ENCODE data around the gene FLT3. TPM values are rescaled to one million over a fixed set of nuclear protein-coding genes. Genes with fewer than 3 reads are reported as not detected.

FLT3 gene
- total RNA-seq, 2 experiments from 2014 or later: 0.39 to 0.55 TPM

DNA sequence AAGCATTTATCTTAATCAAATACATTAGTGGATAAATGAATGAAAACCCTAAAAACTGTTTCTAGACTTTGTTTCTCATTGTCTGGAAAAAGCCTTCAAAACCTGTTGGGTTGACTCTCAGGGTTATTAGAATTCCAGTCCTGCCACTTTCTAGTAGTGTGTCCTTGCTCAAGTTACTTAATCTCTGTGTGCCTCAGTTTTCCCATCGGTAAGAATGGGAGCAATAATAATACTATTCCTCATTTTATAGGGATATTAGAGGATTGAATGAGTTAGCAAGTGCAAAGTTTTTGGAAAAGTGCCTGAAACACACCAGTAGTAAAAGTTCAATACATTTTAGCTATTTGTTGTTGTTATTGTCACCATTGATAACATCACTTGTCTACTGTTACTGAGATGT is 114.8 kb downstream of the FLT3 start:
- no peaks in the 10 kb centered on the region for H3K4me1 ChIP-seq (ENCODE audit: insufficient read depth, low read length)
- TF ChIP-seq, protein P1, sequence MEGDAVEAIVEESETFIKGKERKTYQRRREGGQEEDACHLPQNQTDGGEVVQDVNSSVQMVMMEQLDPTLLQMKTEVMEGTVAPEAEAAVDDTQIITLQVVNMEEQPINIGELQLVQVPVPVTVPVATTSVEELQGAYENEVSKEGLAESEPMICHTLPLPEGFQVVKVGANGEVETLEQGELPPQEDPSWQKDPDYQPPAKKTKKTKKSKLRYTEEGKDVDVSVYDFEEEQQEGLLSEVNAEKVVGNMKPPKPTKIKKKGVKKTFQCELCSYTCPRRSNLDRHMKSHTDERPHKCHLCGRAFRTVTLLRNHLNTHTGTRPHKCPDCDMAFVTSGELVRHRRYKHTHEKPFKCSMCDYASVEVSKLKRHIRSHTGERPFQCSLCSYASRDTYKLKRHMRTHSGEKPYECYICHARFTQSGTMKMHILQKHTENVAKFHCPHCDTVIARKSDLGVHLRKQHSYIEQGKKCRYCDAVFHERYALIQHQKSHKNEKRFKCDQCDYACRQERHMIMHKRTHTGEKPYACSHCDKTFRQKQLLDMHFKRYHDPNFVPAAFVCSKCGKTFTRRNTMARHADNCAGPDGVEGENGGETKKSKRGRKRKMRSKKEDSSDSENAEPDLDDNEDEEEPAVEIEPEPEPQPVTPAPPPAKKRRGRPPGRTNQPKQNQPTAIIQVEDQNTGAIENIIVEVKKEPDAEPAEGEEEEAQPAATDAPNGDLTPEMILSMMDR (IDR thresholded peaks at IDR 0.05): no peak
- peaks cover 60% of the 10 kb centered on the region for H3K27me3 Mint-ChIP-seq
- ATAC-seq (ENCODE audit: poor library complexity) (no peak), DNase-seq (no peak)
- no peaks in the 10 kb centered on the region for H3K36me3 Mint-ChIP-seq (ENCODE audit: low read depth)
- H3K27ac ChIP-seq (ENCODE audit: low read depth in 1 of 2, low read length in 2 of 2): no peak overlapping the region
- CTCF ChIA-PET: interaction anchor here (1.0 to 1.9 kb wide), 3 partner anchors 11 to 624 kb away, joined by 4 to 17 read pairs (median 7); no protein-coding TSS in a partner anchor
- no peaks in the 10 kb centered on the region for H3K36me3 ChIP-seq (ENCODE audit: insufficient read depth, low read length)
- H3K9me3 ChIP-seq (ENCODE audit: control insufficient read depth in 1 of 2, insufficient read depth in 1 of 2, low read length in 2 of 2): no peaks in the 10 kb centered on the region
- intact Hi-C loops (cut with DNase I, micrococcal nuclease): no loop called here
- H3K4me3 ChIP-seq (ENCODE audit: low read length): no peak overlapping the region
- no peak overlapping the region for H3K4me3 Mint-ChIP-seq
- POLR2A ChIA-PET: no interaction called here
- no peak overlapping the region for H3K27ac Mint-ChIP-seq
- H3K9me3 Mint-ChIP-seq: no peaks in the 10 kb centered on the region
- H3K4me1 Mint-ChIP-seq (ENCODE audit: low read depth): no peaks in the 10 kb centered on the region
- peaks cover 20 to 22% of the 10 kb centered on the region in 2 experiments for H3K27me3 ChIP-seq (ENCODE audit: control insufficient read depth in 1 of 2, insufficient read depth in 2 of 2, low read length in 2 of 2)

DNA sequence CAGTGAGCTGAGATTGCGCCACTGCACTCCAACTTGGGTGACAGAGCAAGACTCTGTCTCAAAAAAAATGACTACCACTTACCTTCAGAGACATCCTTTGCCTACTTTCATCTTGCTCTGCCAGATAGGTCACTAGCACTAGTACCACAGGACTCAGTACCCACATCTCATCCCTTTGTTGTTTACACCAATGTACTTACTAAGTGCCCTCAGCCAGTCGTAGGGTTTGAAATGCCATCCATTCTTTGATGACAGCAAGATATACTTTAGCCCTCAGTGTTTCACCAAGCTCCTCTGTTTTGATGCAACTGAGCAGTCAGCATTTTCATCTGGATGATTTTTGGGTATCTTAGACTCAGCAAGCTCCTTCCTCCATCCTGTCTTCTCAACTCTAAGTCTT is 118.0 kb downstream of the FLT3 start:
- peaks cover 34 to 49% of the 10 kb centered on the region in 2 experiments for H3K27me3 ChIP-seq (ENCODE audit: control insufficient read depth in 1 of 2, insufficient read depth in 2 of 2, low read length in 2 of 2)
- no peak for ATAC-seq (ENCODE audit: poor library complexity)
- intact Hi-C loops (cut with DNase I, micrococcal nuclease): no loop called here

DNA sequence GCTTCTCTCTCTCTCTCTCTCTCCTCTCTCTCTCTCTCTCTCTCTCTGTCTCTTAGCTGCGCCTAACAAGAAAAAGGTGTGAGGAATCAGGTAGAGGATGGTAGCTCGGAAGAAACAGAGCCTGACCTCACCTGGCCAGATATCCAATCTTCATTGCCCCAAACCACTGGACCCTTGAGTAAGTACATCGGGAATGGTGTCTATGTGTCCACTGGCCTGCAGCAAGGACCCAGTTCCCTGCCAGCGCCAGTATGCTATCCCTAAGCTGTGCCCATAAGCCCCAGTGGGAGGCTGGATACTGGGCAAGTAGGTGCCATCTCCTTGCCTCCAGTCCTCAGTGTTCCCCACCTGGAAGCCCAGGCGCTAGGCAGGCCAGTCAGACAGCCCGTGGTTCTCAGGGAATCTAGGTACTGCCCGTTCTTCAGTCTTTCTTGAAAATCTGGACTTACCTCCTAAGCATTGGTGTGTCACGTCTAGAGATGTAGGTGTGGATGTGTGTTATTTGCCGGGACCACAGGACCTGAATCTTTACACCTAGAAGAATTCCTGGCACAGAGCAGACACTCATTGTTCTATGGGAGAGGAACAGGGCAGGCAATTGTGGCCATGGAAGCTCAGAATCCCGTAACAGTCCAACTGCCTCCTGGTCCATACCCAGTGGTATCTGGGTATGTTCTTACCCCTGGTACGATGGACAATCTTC is 119.2 kb downstream of the FLT3 start:
- no peaks in the 10 kb centered on the region for H3K36me3 Mint-ChIP-seq (ENCODE audit: low read depth)
- peaks cover 80% of the 10 kb centered on the region for H3K27me3 Mint-ChIP-seq
- ATAC-seq (ENCODE audit: poor library complexity): no peak
- Histone ChIP-seq H3K36me3 (ENCODE audit: insufficient read depth, low read length) (no peaks in the 10 kb centered on the region), H3K27me3 (ENCODE audit: control insufficient read depth in 1 of 2, insufficient read depth in 2 of 2, low read length in 2 of 2) (peaks cover 43 to 60% of the 10 kb centered on the region in 2 experiments), H3K9me3 (ENCODE audit: control insufficient read depth in 1 of 2, insufficient read depth in 1 of 2, low read length in 2 of 2) (peaks cover 0 to 9% of the 10 kb centered on the region in 2 experiments), H3K4me3 (ENCODE audit: low read length) (no peak overlapping the region), H3K27ac (ENCODE audit: low read depth in 1 of 2, low read length in 2 of 2) (no peak overlapping the region), H3K4me1 (ENCODE audit: insufficient read depth, low read length) (peaks cover 2% of the 10 kb centered on the region)
- TF ChIP-seq, protein P1 (IDR thresholded peaks at IDR 0.05): no peak
- intact Hi-C loops (cut with DNase I, micrococcal nuclease): no loop called here
- H3K9me3 Mint-ChIP-seq: no peaks in the 10 kb centered on the region
- ChIA-PET CTCF (no interaction called here), POLR2A (no interaction called here)
- H3K4me3 Mint-ChIP-seq: no peak overlapping the region
- no peak for DNase-seq
- H3K4me1 Mint-ChIP-seq (ENCODE audit: low read depth): peaks cover 9% of the 10 kb centered on the region
- no peak overlapping the region for H3K27ac Mint-ChIP-seq

More for the DNA sequence above, 118.0 kb downstream of the FLT3 start:
- TF ChIP-seq, protein P1 (IDR thresholded peaks at IDR 0.05): no peak
- Histone ChIP-seq H3K27ac (ENCODE audit: low read depth in 1 of 2, low read length in 2 of 2) (no peak overlapping the region), H3K4me1 (ENCODE audit: insufficient read depth, low read length) (peaks cover 2% of the 10 kb centered on the region), H3K9me3 (ENCODE audit: control insufficient read depth in 1 of 2, insufficient read depth in 1 of 2, low read length in 2 of 2) (peaks cover 0 to 6% of the 10 kb centered on the region in 2 experiments), H3K36me3 (ENCODE audit: insufficient read depth, low read length) (no peaks in the 10 kb centered on the region), H3K4me3 (ENCODE audit: low read length) (no peak overlapping the region)
- Mint-ChIP-seq H3K4me3 (no peak overlapping the region), H3K36me3 (ENCODE audit: low read depth) (no peaks in the 10 kb centered on the region), H3K9me3 (no peaks in the 10 kb centered on the region), H3K27ac (no peak overlapping the region), H3K4me1 (ENCODE audit: low read depth) (peaks cover 8% of the 10 kb centered on the region), H3K27me3 (peaks cover 80% of the 10 kb centered on the region)
- ChIA-PET POLR2A (no interaction called here), CTCF (no interaction called here)
- DNase-seq: no peak

Measured in CD4-positive, alpha-beta T cell (primary cell).